Left ventricle myocardium inferior (tissue), 1 donor: ENCODE data around the gene SLIT1. TPM values are rescaled to one million over a fixed set of nuclear protein-coding genes. Genes with fewer than 3 reads are reported as not detected.

Experiments
- DNase-seq: peaks from one replicate; pipeline ENCODE4 v3.0.0-alpha.2; 2020
- H3K27ac ChIP-seq: fragments of 200-600 bp; replicated peaks from 2 replicates; pipeline ENCODE4 v1.8.0; 2021
- H3K27me3 ChIP-seq: fragments of 200-600 bp; 2 replicates; pipeline ENCODE4 v1.8.0; 2021; ENCODE audit warnings: low read depth
- H3K36me3 ChIP-seq: fragments of 200-600 bp; 2 replicates; pipeline ENCODE4 v1.8.0; 2021
- H3K4me1 ChIP-seq: fragments of 200-600 bp; 2 replicates; pipeline ENCODE4 v1.8.0; 2021
- H3K4me3 ChIP-seq: fragments of 200-600 bp; 2 replicates; pipeline ENCODE4 v1.8.0; 2021; ENCODE audit warnings: mild to moderate bottlenecking, moderate library complexity
- H3K9me3 ChIP-seq: fragments of 200-600 bp; replicated peaks from 2 replicates; pipeline ENCODE4 v1.8.0; 2021
- CTCF ChIP-seq: fragments of 200-600 bp; IDR thresholded peaks from 2 replicates; pipeline ENCODE4 v1.8.0; 2021; ENCODE audit warnings: antibody characterized with exemption, mild to moderate bottlenecking, borderline replicate concordance
- intact Hi-C: fragments of 100-400 bp; cut with micrococcal nuclease; formaldehyde crosslinking; loops from one replicate; pipeline ENCODE4 v1.11.0; 2022
- total RNA-seq: library from RNA; stranded (reverse); fragmentation: NEBNext Ultra II Directional; extraction: Animal tissue kit (Norgen Biotek cat#: 25700); gene quantifications from one replicate; pipeline ENCODE4 v1.2.1, GENCODE V29; 2021
- donor health status: DM: no; HTN: yes; CAD: no; lungs with severe emphysema.

The SLIT1 gene
- total RNA-seq, 1 donor from 2014 or later, result 0.08 TPM

GRCh38 chr10:97060441-97061084 lies 125.2 kb downstream of the SLIT1 start:
- Histone ChIP-seq H3K36me3 (no peaks in the 10 kb centered on the region), H3K9me3 (no peaks in the 10 kb centered on the region), H3K4me3 (no peak overlapping the region), H3K4me1 (no peaks in the 10 kb centered on the region), H3K27me3 (peaks cover 5% of the 10 kb centered on the region), H3K27ac (no peak overlapping the region)
- intact Hi-C loops, result no loop called here
- DNase-seq, result no peak
- TF ChIP-seq CTCF, result no peak

GRCh38 chr10:97059872-97060205 lies 125.9 kb downstream of the SLIT1 start:
- Histone ChIP-seq H3K4me3 (no peak overlapping the region), H3K27me3 (peaks cover 5% of the 10 kb centered on the region), H3K9me3 (no peaks in the 10 kb centered on the region), H3K36me3 (no peaks in the 10 kb centered on the region), H3K4me1 (no peaks in the 10 kb centered on the region), H3K27ac (no peak overlapping the region)
- no peak for TF ChIP-seq CTCF
- intact Hi-C loops, result no loop called here
- DNase-seq, result no peak

GRCh38 chr10:97059006-97059871 lies 126.5 kb downstream of the SLIT1 start:
- H3K4me1 ChIP-seq, result no peaks in the 10 kb centered on the region
- peaks cover under 1% of the 10 kb centered on the region for H3K27me3 ChIP-seq
- intact Hi-C loops, result no loop called here
- H3K36me3 ChIP-seq, result no peaks in the 10 kb centered on the region
- no peak for DNase-seq
- no peak overlapping the region for H3K27ac ChIP-seq
- no peaks in the 10 kb centered on the region for H3K9me3 ChIP-seq
- no peak overlapping the region for H3K4me3 ChIP-seq
- TF ChIP-seq CTCF, result no peak

- Histone ChIP-seq H3K27me3 (no peaks in the 10 kb centered on the region), H3K9me3 (no peaks in the 10 kb centered on the region), H3K36me3 (no peaks in the 10 kb centered on the region), H3K4me3 (no peak overlapping the region), H3K27ac (no peak overlapping the region), H3K4me1 (no peaks in the 10 kb centered on the region)
- no peak for TF ChIP-seq CTCF
- intact Hi-C loops, result no loop called here
- no peak for DNase-seq
These were observed 127.2 kb downstream of the SLIT1 start for GRCh38 chr10:97058521-97058920.

GRCh38 chr10:97057491-97058235 lies 128.1 kb downstream of the SLIT1 start:
- no peaks in the 10 kb centered on the region for H3K27me3 ChIP-seq
- no peak for TF ChIP-seq CTCF
- H3K27ac ChIP-seq, result no peak overlapping the region
- peaks cover 5% of the 10 kb centered on the region for H3K4me1 ChIP-seq
- no peaks in the 10 kb centered on the region for H3K36me3 ChIP-seq
- H3K9me3 ChIP-seq, result no peaks in the 10 kb centered on the region
- H3K4me3 ChIP-seq, result no peak overlapping the region
- intact Hi-C loops, result no loop called here
- DNase-seq, result no peak
